Measurements from ENCODE around the gene SMC4. TPM values are rescaled to one million over a fixed set of nuclear protein-coding genes. Genes with fewer than 3 reads are reported as not detected.

The SMC4 gene
- total and polyA plus RNA-seq, 2 experiments from 2014 or later = 49.6 to 55.4 TPM

- H3K9me2 ChIP-seq (replicated peaks; ENCODE audit: insufficient read depth) = no peaks in the 10 kb centered on the region
Observed at GRCh38 chr3:160435747-160436146, 36.3 kb downstream of the SMC4 start.

GRCh38 chr3:160437083-160437455 is 37.6 kb downstream of the SMC4 start:
- H3K27ac ChIP-seq = no peak overlapping the region
- TF ChIP-seq EZH2phosphoT487 (IDR thresholded peaks at IDR 0.05; ENCODE audit: low read depth, severe bottlenecking, unreplicated experiment) = no peak
- no peak for TF ChIP-seq EZH2 (IDR thresholded peaks at IDR 0.05; ENCODE audit: borderline replicate concordance)
- no peak for TF ChIP-seq CTCF (IDR thresholded peaks at IDR 0.05; ENCODE audit: poor library complexity)
- H3K4me3 ChIP-seq = no peak overlapping the region
- H3K79me2 ChIP-seq = peaks cover 28% of the 10 kb centered on the region
- no peaks in the 10 kb centered on the region for H4K20me1 ChIP-seq (ENCODE audit: insufficient read depth, poor library complexity, severe bottlenecking)
- DNase-seq (ENCODE audit: low spot score) = no peak
- H3K9me2 ChIP-seq (replicated peaks; ENCODE audit: insufficient read depth) = no peaks in the 10 kb centered on the region
- no peaks in the 10 kb centered on the region for H3K9me3 ChIP-seq (ENCODE audit: low read depth)
- H3K27me3 ChIP-seq = no peaks in the 10 kb centered on the region
- WGBS (ENCODE audit: low lambda C conversion rate, missing lambda C conversion rate) = 62% methylated on average over 5 of the region's 5 CpGs
- no peaks in the 10 kb centered on the region for H3K4me1 ChIP-seq (ENCODE audit: insufficient read depth)
- no peak overlapping the region for H2AFZ ChIP-seq
- H3K36me3 ChIP-seq (replicated peaks; ENCODE audit: insufficient read depth, low read depth) = no peaks in the 10 kb centered on the region
- no peak overlapping the region for H3K4me2 ChIP-seq

More at GRCh38 chr3:160435747-160436146, 36.3 kb downstream of the SMC4 start:
- Histone ChIP-seq H2AFZ (no peak overlapping the region), H3K4me3 (no peak overlapping the region), H3K36me3 (replicated peaks; ENCODE audit: insufficient read depth, low read depth) (no peaks in the 10 kb centered on the region), H3K27me3 (no peaks in the 10 kb centered on the region), H4K20me1 (ENCODE audit: insufficient read depth, poor library complexity, severe bottlenecking) (no peaks in the 10 kb centered on the region), H3K27ac (no peak overlapping the region), H3K4me2 (no peak overlapping the region), H3K79me2 (peaks cover 20% of the 10 kb centered on the region), H3K9me3 (ENCODE audit: low read depth) (no peaks in the 10 kb centered on the region), H3K4me1 (ENCODE audit: insufficient read depth) (no peaks in the 10 kb centered on the region)
- 96% methylated on average over 1 of the region's 1 CpG for WGBS (ENCODE audit: low lambda C conversion rate, missing lambda C conversion rate)
- TF ChIP-seq CTCF (IDR thresholded peaks at IDR 0.05; ENCODE audit: poor library complexity) (no peak), EZH2phosphoT487 (IDR thresholded peaks at IDR 0.05; ENCODE audit: low read depth, severe bottlenecking, unreplicated experiment) (no peak), EZH2 (IDR thresholded peaks at IDR 0.05; ENCODE audit: borderline replicate concordance) (no peak)
- no peak for DNase-seq (ENCODE audit: low spot score)

- H3K79me2 ChIP-seq = peaks cover 53% of the 10 kb centered on the region
- no peak for DNase-seq (ENCODE audit: low spot score)
Observed at GRCh38 chr3:160440687-160441086, 41.2 kb downstream of the SMC4 start.

More at GRCh38 chr3:160440687-160441086, 41.2 kb downstream of the SMC4 start:
- Histone ChIP-seq H3K4me3 (no peak overlapping the region), H2AFZ (no peak overlapping the region), H3K9me2 (replicated peaks; ENCODE audit: insufficient read depth) (no peaks in the 10 kb centered on the region), H3K27ac (no peak overlapping the region), H3K9me3 (ENCODE audit: low read depth) (no peaks in the 10 kb centered on the region), H3K36me3 (replicated peaks; ENCODE audit: insufficient read depth, low read depth) (no peaks in the 10 kb centered on the region), H3K4me2 (no peak overlapping the region), H4K20me1 (ENCODE audit: insufficient read depth, poor library complexity, severe bottlenecking) (no peaks in the 10 kb centered on the region), H3K4me1 (ENCODE audit: insufficient read depth) (no peaks in the 10 kb centered on the region), H3K27me3 (no peaks in the 10 kb centered on the region)
- no peak for TF ChIP-seq EZH2 (IDR thresholded peaks at IDR 0.05; ENCODE audit: borderline replicate concordance)
- no peak for TF ChIP-seq CTCF (IDR thresholded peaks at IDR 0.05; ENCODE audit: poor library complexity)
- no peak for TF ChIP-seq EZH2phosphoT487 (IDR thresholded peaks at IDR 0.05; ENCODE audit: low read depth, severe bottlenecking, unreplicated experiment)
- 94% methylated on average over 7 of the region's 7 CpGs for WGBS (ENCODE audit: low lambda C conversion rate, missing lambda C conversion rate)

Measured in hepatocyte (in vitro differentiated cells).